ENCODE data around the gene TKT.
"Not testable (repeated sequence)": the region's sequence is repeated elsewhere in the genome, so short reads cannot be mapped to it uniquely, and the experiment has no call there.

The TKT gene

DNA sequence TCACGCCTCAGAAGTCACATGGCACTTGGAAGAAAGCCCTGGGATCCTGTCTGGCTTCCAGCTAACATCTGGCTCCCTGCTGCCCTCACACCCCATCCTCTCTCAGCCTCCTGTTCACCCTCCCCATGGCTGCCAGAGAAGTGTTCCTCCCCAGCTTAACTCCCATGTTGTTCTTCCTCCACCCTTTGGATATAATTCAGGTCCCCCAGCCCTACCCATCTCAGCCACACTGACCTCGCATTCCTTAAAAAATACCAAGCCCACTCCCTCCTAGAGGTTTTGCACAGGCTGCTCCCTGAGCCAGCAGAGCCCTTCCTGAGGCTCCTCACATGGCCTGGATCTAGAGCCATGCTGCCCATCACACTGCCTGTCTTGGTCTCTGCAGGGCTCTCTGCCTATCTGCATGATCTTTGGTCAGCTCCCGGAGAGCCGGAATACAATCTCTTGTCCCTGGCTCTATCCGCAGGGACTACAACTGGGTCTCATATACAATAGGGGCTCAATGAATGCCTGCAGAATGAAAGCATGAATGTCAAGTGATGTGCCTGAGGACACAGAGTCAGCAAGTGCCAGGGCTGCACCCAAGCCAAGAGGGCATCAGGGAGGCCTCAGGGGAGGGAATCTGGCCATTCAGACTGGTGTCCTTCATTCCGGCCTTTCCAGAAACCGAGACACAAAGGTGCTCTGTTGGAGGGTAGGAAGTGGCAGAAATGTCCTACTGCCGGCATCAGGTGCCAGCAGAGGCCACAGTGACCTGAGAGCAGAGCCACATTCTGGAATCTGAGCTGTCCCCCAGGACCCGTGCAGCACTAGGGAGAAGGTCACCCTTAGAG is 3.8 kb upstream of the TKT start:
- DNase-seq: no peak

DNA sequence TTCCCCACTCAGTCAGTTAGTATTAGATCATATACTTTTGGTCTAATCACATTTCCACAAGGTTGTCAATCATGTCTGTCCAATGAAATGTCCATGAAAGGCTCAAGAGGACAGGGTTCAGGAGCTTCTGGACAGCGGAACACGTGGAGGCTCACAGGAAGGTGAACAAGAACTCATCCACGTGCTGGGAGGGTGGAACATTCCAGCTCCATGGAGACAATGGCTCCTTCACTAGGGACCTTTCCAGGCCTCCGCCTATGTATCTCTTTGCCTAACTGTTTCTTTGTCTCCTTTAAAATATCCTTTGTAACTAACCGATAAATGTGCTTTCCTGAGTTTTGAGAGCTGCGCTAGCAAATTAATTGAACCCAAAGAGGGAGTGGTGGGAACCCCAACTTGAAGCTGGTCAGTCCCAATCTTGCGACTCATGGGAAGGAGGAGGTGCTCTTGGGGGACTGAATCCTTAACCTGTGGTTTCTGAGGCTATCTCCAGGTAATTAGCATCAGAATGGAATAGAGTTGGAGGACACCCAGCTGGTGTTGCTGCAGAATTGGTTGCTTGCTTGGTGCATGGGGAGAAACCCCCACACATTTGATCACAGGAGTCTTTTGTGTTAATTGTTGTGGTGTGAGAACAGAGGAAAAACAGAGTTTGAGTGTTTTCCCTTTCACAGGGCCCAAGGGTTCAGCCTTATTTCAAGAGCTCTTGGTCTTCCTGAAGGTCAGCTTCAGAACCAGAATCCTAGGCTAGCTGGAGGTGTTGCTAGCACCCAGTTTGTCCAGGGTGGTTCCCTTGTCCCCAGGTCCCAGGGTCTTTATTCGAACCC is 3.0 kb upstream of the TKT start:
- no peak for DNase-seq

DNA sequence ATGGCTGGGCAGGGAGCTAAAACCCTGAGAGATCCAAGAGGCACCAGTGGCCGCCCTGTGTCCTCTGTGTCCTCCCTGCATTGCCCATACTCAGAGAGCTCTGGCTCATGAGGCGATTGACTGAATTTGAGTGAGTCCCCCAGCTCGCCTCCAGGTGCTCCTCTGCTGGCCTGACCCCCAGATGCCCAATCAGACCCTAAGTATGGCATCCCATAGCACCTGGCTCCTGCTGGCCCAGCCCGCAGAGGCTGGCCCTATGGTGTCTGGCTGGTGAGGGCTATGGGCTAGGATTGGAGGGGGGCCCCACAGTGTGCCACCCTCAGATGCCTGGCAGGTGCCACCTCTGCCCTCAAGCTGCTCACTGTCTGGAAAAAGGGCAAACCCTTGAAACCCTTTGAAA is 1.6 kb upstream of the TKT start:
- DNase-seq: no peak

DNA sequence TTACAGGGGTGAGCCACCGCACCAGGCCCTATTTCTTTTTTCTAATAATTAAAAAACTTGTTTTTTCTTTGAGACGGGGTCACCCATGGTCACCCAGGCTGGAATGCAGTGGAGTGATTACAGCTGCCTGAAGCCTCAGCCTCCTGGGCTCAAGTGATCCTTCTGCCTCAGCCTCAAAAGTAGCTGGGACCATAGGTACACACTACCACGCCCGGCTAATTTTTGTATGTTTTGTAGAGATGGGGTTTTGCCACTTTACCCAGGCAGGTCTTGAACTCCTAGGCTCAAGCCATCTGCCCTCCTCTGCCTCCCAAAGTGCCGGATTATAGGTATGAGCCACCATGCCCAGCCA is 858 bp upstream of the TKT start:
- no peak for DNase-seq

DNA sequence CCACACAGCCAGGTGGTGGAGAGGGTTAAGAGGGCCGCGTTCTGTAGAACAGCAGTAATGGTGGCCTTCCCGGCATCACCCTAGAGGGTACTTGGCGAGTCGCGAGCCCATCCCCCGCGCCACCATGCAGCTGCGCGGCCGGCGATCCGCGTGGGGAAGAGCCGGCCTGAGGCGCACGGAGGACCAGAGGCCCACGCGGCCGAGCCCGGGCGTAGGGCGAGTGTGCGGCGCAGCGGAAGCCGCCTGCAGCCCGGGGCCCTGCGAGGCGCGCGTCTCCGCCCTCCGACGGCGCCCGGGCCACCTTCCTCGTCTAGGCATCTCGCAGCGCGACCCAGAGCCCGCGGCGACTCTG is 423 bp downstream of the TKT start:
- DNase-seq: peak; percentile 33

DNA sequence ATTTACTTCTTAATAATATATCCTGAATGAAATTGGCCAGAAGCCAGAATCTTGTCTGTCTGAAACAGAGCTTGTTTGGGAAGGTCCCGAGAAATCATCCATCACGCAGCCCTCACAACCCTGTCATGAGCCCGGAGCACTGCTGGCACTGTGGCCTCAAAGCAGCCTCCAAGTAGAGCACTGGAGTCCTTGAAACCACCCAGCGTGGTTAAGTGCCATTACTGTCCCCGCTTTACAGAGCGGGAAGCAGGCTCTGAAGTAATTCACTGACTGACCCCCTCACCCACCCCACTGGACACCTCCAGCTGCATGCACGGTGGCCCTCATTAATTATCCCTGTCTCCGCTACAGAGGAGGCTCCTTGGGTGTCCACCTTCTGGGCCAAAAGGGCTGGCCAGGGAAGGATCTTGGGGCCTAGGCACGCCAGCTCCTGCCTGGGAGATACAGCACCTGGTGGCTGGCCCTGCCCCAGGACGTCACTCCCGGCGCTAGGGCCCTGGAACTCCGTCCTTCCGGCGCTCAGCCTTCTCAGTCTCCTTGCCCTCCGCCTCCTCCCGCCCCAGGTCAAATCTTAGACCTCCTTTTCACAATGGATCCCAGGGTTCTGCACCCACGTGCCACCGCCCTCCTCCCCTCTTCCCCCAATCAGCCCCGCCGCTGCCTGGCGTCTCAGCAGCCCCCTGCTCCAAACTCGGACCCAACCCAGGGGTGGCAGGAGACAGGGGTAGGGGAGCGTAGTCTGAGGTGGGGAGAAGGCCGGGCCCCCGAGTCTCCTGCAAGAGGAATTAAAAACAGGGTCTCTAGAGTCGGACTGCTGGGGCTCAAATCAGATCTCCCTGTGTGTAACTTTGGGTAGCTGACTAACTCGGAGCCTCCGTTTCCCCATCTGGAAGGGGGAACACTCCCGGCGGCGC is 1.1 kb downstream of the TKT start:
- DNase-seq: peak; percentile 37

DNA sequence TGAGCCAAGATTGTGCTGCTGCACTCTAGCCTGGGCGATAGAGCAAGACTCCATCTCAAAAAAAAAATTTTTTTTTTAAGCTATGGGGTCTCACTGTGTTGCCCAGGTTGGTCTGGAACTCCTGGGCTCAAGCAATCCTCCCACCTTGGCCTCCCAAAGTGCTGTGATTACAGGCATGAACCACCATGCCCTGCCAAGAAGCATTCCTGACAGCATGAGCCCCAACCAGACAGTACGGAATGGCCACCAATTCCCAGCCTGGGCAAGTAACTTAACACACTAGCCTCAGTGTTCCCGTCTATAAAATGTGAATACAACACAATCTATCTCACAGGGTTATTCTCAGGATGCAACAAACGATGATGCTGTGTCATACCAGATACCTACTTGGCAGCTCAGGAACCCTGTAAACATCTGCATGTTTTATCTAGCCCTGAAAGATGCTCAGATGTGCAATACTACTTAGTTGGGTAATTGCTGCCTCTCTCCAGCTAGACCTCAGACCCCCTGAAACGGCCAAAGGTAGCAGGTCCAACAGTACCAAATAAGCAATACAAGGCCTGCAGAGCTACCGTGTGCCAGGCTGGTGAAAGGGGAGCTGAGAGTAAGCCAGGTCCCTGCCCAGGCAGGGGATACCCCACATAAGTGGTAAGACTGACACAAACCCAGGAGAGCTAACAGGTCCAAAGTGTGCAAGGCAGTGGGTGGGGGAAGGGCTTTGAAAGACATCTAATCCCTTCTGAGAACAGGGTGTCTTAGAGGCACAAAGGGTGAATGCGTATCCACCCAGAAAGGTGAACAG is 1.9 kb downstream of the TKT start:
- no peak for DNase-seq

DNA sequence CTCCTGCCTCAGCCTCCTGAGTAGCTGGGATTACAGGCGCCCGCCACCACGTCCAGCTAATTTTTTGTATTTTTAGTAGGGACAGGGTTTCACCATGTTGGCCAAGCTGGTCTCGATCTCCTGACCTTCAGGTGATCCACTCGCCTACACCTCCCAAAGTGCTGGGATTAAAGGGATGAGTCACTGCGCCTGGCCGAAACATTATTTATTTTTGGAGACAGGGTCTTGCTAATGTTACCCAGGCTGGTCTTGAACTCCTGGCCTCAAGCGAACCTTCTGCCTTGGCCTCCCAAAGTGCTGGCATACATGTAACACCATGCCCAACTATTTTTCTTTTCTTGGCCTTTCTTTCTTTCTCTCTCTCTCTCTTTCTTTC is 2.9 kb downstream of the TKT start:
- not testable (repeated sequence) for DNase-seq

DNA sequence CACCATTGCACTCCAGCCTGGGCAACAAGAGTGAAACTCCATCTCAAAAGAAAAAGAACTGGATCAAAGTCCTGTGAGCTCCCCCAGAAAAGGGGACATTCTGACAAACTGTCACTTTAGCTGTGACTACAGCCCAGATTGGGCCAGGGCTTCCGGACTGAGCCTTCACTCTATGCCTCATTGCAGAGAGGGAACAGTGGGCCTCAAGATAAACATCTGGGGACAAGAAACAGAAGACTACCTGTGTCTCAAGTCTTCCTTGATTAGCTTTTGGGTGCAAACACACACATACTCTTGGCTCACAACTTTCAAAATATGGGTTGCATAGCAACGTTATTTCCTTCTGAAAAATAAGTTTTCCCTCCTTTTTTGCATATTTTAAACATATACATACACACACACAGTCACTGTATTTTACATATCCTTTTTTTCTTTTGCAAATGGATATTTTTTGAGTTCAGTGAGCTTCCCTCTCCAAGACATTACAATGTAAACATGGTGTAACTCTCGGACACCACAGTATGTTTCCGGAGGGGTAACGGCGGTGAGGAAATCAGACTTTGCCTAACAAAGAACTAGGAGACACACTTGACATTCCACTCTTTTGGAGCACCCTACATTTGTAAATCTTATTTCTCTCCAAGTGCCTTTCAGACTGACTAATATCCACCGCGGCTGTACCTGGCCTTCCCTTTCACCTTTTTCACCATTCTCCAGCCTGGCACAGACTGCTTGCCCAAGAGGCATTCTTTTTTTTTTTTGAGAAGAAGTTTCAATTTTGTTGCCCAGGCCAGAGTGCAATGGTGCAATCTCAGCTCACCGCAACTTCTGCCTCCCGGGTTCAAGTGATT is 3.5 kb downstream of the TKT start:
- DNase-seq: no peak

DNA sequence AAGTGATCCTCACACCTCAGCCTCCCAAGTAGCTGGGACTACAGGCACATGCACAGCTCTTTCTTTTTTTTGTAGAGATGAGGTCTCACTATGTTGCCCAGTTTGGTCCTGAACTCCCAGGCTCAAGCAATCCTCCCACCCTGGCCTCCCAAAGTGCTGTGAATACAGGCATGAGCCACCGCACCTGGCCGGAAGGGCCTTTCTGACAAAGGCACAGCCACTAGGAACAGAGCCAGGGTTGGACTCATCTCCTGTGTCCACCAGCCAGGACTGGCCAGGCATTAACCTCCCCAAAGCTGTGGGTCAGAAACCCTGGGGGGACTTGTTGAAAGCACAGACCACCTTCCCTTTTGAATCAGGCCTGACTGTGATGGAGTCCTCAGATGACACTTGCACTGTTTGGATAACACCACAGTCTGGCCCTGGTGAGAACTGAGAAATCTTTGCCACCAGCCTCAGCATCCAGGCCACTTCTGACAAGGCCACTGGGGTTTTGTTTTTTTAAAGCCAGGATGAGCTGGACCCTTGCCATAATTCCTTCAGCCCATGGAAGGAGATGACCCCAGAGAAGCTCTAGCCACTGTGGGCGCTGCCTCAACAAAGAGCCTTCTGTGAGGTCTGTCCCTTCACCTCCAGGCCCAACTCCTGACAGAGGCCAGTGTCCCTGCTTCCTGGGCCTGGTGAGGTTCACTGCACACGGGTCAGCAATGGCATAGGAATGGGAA is 4.8 kb downstream of the TKT start:
- DNase-seq: no peak

DNA sequence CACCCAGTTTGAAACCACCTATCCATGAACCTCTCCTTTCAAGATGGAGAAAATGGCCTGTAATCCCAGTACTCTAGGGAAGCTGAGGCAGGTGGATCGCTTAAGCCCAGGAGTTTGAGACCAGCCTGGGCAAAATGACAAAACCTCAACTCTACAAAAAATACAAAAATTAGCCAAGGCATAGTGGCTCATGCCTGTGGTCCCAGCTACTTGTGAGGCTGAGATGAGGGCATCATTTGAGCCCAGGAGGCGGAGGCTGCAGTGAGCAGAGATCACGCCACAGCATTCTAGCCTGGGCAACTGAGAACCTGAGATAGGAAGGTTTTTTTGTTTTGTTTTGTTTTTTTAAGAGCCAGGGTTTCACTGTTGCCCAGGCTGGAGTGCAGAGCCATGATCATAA is 5.4 kb downstream of the TKT start:
- DNase-seq: no peak

DNA sequence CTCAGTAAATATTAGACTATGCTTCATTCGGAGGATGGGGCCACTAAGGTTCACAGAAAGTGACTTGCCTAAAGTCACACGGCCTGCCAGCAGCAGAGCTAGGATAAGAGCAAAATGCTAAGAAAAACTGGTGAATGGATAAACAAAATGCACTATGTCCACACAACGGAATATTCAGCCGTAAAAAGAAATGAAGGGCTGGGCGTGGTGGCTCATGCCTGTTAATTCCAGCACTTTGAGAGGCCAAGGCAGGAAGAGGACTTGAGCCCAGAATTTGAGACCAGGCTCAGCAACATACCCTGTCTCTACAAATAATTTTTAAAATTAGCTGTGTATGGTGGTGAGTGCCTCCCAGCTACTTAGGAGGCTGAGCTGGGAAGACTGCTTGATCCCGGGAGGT is 7.7 kb downstream of the TKT start:
- no peak for DNase-seq

DNA sequence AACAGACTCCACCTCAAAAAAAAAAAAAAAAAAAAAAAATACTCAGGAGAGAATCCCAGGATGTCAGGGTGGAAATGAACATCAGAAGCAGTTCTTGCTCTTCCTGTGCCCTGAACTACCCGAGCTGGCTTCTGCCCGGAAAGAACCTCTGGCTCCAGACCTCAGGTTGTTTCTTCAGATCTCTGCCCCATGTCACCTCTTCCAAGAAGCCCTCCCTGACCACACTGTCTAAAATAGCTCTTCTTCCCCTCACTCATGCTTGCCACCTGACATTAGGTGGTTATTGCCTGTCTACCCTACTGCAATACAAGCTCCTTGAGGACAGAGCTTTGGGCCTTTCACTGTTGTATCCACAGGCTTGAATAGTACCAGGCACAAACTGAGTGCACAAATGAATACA is 8.2 kb downstream of the TKT start:
- DNase-seq: no peak

DNA sequence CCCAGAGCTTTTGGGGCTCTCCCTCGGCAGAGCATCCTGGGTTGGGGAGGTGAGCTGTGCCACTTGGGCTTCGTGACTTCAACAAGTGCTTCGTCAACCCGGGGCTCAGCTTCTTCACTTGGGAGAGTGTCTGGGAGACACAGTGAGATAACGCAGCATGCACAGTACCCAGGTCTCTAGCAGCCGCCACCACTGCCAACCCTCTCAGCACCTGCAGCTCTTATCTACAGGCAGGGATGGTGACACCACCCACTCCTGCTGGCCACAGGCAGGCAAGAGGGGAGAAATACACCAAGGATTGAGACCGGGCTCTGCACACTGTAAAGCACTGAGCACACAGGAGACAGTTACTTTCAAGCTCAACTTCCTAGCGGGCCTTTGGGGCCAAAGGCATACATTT is 11.6 kb downstream of the TKT start:
- no peak for DNase-seq

DNA sequence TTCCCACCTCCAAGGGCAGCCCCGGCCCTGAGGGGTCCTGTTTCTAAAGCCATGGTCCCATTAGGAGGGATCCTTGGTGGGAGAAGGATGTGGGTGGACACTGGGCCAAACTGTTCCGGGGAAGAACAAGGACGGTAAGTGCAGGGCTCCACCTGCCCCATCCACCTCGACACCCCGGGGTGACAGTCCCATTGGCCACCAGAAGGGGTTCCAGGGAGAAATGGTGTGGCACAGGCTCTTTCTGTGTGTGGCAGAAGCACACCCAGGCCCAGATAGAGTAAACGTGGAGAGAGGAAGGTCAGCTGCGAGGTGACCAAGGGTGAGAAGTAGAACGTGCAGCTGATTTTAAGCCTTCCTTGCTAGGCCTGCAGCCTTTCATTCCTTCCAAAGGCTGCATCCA is 12.0 kb downstream of the TKT start:
- DNase-seq: no peak

DNA sequence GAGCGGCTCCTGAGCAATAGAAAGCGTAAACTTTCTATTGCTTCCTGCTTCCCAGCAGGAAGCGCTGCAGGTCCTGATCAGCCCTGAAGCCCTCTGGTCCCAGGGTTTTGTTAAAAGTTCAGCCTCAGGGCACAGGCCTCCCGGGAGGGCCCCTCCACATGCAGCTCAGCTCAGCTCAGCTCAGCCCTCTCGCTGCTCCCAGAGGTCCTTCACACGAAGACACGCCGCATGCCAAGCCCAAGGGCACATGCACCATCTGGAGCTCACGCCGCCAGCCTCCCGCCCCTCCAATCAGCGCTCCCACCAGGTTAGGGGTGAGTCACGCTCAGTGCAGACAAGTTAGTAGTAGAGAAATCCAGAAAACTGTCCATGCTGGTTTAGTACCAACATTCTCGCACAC is 12.7 kb downstream of the TKT start:
- no peak for DNase-seq

DNA sequence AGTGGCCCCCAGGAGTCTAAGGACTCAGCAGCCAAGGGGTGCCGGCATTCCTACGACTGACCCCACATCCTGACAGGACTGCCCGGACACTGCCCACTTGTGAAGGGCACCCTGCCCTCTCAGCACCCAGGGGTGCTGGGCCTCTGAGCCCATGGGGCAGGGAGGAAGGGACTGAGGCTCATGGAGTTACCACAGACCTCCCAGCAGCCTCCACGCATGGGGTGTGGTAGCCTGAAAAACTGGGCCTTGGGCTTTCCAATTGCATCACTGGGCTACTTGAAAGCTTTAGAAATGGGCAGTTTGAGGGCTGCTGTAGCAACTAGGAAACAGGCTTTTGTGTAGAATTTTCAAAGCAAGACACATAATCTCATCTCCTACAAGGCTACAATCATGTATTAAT is 13.2 kb downstream of the TKT start:
- no peak for DNase-seq

DNA sequence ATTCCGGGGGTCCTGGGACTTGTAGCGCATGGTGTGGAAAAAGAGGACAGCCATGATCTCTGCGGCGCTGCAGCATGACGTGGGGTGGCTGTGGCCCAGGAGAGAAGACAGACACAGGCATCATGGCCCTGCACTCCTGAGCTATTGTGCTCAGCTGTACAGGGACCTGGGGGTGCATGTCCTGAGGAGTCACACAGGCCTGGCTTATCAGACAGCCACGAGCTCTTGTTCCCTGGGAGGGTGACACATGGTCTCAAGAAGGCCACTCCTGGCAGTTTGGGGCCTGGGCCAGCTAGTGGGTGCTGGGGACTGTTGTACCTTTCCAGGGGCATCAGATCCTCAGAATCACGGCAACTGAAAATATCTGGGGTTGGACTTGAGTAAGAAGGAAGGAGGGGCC is 13.7 kb downstream of the TKT start:
- no peak for DNase-seq

DNA sequence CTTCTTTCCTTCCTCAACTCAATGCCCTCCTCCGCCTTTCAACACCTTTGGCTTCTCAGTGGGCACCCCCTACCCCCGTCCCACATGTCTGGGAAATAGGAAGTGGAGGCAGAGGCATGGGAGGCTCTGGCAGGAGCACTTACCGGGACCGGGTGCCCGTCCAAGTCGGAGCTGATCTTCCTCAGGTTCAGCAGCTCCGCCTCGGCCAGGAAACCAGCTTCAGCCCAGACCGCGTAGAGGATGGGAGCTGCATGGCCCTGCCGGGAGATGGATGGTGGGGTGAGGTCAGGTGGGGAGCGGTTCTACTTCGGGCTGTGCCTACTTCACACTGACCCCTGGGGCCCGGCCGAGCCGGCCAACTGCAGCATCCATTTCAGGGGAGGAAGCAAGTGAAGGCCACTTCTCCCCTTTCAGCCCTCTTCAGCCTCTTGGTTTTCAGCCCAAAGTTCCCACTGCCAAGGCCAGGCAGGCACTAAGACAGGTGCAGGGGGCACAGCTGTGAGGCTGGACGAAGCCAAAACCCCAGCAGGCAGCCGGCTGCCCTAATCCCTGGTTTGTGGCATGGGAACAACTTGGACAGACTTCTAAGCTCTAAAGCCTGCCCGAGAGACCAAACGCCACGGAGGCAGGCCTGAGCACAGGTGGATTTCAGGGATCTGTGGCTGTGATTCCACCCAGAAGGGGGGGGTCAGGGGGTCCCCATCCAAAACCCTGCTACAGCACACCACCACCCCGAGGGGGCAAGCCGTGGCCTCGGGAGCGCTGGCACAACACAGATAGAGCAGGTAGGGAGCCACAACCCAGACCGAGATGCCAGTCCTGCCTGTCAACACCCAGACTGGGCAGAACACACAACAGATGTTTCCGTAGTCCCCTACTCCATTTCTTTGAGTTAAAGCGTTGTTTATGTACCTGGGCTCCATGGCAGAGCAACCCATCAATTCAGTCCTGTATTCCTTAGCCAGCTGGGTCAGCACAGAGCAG is 14.5 kb downstream of the TKT start:
- no peak for DNase-seq

DNA sequence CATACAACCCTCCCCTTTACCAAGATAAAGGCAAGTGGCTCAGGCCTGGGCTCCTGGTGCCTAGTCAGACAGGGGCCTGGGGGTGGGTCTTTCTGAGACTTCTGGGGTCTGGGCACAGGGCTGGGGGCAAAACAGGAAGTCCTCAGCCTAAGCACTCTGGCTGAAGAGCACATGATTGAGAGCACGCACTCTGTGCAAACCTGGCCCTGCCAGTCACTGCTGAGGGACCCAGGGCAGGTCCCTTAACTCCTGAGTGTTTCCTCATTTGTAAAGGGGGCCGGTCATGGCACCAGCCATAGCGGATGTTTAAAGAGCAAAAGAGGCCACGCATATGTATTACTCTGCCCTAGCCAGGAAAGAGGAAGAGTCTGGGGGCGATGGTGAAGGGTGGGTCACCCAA is 16.0 kb downstream of the TKT start:
- no peak for DNase-seq
